GM21786 (cell line): ENCODE results near the gene CPNE4.
"Not testable (repeated sequence)": the region's sequence is repeated elsewhere in the genome, so short reads cannot be mapped to it uniquely, and the experiment has no call there.

Experiments used
- ATAC-seq: cut with Tn5 transposase; IDR thresholded peaks from one replicate; pipeline ENCODE4 v1.9.1; 2021; ENCODE audit not compliant: unreplicated experiment

The CPNE4 gene

GRCh38 chr3:131963442-131963841 is 71.4 kb downstream of the CPNE4 start:
- not testable (repeated sequence) for ATAC-seq

DNA sequence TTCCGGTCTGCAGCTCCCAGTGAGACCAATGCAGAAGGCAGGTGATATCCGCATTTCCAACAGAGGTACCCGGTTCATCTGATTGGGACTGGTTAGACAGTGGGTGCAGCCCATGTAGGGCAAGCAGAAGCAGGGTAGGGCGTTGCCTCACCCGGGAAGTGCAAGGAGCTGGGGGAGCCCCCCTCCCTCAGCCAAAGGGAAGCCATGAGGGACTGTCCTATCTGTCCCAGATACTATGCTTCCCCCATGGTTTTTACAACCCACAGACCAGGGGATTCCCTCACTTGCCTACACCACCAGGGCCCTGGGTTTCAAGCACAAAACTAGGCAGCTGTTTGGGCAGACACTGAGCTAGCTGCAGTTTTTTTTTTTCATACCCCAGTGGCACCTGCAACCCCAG is 71.8 kb downstream of the CPNE4 start:
- ATAC-seq: no peak

DNA sequence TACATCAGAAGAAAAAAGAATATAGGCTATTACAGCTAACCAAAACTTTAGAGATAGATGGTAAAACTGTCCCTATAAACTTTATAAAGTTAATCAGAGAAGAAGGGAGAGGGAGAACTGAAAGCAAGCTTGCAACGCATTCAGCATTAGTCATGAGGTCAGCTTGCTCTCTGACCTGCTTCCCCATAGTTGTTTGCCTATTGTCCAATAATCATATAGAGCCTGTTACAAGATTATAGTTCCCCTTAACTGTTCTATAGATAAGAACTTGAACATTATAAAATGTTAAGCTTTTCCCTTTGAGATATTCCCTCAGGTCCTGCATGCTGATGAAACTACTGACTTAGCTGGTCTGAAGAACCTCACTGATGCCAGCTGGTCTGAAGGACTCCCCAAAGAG is 74.5 kb downstream of the CPNE4 start:
- no peak for ATAC-seq

DNA sequence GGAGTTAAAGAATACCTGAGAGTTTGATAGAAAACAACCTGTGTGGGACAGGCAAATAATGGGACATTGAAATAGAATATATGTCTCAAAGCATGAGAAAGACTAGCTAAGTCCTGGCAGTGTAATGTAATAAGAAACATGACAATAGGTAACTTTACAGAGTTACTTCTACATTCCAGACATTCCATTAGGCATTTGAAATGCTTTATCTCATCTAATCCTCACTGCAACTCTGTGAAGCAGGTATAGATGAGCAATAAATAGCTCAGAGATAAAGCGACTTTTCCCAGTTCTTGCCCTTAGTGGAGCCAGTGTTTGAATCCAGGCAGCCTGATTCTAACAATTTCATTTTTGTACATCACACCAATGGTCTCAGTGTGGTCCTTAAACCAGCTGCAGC is 76.8 kb downstream of the CPNE4 start:
- ATAC-seq: no peak

- ATAC-seq: no peak
These were observed 77.3 kb downstream of the CPNE4 start for GRCh38 chr3:131957511-131957910.

DNA sequence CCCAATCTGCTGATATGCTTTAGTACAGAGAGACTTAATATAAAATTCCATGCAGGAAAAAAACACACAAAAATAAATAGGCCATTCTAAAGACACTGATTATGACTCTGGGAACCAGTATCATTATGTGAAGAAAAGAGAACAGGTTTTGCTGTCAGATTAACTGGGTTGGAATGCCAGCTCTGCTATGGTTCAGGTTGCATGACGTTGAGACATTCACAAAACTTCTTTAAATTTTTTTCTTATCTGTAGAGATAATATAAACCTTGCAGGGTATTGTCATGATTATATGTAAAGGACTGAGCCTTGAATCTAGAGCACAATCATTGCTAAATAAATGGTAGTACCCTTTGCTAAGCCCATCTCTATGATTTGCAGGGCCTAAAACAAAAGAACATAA is 86.0 kb downstream of the CPNE4 start:
- no peak for ATAC-seq

- ATAC-seq: no peak
These were observed 90.1 kb downstream of the CPNE4 start for GRCh38 chr3:131944676-131945075.

DNA sequence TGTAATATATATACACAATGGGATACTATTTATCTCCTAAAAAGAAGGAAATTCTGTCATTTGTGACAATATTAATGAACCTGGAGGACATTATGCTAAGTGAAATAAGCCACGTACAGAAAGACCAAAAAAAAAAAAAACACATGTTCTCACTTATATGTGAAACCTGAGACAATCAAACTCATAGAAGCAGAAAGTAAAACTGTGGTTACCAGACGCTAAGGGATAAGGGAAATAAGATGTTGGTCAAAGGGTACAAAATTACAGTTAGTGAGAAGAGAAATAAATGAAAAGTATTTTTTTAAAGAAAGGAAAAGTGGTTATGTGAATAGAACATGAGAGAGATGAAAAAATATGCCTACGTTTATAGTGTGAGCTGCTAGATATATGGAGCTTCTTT is 101.1 kb downstream of the CPNE4 start:
- ATAC-seq: no peak

GRCh38 chr3:131928593-131928992 is 106.2 kb downstream of the CPNE4 start:
- ATAC-seq: no peak

- ATAC-seq: no peak
These were observed 109.2 kb downstream of the CPNE4 start for GRCh38 chr3:131925571-131925970.

DNA sequence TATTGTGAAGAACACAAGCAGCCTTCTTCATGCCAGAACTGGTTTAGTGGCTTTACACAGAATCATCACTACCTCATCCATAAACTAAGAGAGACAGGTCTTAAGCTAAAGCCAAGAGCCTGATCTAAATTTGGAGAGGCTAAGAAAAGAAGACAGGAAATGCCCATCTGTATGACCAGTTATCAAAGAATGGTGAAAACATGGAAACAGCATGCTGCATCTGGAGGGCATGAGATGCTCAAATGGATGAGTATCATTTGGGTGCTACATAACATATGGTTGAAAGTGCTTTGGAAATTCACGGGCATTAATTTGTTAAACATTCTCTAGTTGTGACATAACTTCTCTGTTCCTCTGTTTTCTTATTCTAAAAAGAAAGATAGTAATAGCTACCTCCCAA is 112.5 kb downstream of the CPNE4 start:
- ATAC-seq: no peak

GRCh38 chr3:131917006-131917405 is 117.8 kb downstream of the CPNE4 start:
- ATAC-seq: no peak

DNA sequence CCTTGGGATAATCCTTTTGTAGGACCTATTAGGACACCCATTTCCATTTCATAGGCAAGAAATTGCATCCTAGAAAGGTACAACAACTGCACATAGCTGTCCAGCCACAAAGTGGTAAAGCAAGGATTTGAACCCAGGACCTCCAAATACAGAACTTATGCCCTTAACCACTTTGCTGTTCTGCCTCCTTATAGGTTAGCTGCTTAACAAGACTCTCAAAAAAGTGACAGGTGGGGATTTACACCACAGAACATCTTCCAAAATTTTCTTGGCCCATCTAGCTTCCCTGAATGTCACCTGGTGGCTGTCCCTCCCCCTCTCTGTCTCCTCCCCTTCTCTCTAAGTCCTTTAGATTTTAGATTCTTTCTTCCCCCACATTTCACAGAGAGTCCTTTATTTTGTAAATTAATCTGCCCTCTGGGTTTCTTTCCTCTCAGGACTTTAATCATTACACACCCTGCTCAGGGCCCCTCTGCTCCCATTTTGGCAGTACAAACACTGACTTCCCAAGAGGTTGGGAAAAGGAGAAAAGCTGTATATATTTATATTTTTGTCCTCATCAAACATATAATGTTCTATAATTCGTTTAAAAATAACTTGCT is 120.6 kb downstream of the CPNE4 start:
- ATAC-seq: no peak

- no peak for ATAC-seq
These were observed 122.6 kb downstream of the CPNE4 start for GRCh38 chr3:131912255-131912654.

- no peak for ATAC-seq
These were observed 127.0 kb downstream of the CPNE4 start for GRCh38 chr3:131907796-131908195.

DNA sequence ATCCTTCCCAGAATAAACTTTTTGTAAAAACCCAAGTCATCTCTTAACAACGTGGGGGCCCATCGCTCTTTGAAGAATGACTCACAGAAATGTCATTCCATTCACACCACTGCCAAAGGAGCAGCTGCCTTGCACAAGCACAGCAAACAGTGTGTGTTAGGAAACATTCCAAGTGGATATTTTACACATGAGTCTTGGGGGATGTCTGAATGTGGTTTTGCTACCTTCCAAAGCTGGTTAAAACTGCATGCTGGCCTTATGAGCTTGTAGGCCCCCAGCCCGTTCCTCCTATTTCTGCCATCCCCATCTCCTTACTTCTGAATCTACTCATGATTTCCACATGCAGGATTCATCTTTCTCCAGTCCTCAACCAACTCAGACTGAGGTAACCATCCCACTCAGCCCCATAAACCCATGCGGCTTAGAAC is 130.8 kb downstream of the CPNE4 start:
- ATAC-seq: no peak

GRCh38 chr3:131901686-131902085 is 133.1 kb downstream of the CPNE4 start:
- no peak for ATAC-seq

DNA sequence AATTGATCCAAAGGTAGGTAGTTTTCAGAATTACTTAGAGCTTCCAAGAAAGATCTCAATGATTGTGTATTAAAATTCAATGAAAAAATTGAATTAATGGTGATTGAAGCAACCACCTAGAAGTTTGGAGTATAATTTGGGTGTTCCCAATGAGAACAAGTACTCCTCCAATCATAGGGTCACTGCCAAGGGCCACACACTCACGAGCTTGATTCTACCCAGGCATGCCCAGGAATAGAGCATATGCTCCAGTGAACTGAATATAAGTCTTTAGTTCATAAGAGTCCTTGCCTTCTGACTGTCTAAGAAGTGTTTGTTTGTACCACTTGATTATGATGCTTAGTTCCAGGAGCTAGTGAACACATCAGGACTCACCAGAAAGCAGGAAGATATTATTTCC is 133.9 kb downstream of the CPNE4 start:
- ATAC-seq: no peak

DNA sequence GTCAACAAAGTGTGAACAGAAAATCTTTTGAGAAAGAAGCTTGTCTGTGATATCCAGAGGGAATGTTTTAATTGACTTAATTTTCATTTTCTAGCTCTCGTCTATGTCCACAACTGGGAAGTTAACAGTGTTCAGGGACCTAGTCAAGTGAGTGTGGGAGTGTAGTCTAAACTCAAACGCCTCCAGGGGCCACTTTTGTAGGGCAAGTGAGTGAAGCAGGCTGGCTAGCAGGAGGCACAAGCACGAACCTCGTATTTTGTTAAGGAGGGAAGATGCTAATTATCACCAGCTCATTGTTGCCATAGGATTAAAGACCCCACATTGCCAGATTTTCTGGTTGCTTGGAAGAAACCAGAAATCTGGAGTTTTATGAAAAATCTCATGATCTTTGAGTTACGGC is 135.8 kb downstream of the CPNE4 start:
- no peak for ATAC-seq

- no peak for ATAC-seq
These were observed 136.5 kb downstream of the CPNE4 start for GRCh38 chr3:131898346-131898745.

GRCh38 chr3:131896285-131896684 is 138.5 kb downstream of the CPNE4 start:
- ATAC-seq: no peak

GRCh38 chr3:131895766-131896165 is 139.0 kb downstream of the CPNE4 start:
- ATAC-seq: no peak

GRCh38 chr3:131892331-131892730 is 142.5 kb downstream of the CPNE4 start:
- no peak for ATAC-seq

DNA sequence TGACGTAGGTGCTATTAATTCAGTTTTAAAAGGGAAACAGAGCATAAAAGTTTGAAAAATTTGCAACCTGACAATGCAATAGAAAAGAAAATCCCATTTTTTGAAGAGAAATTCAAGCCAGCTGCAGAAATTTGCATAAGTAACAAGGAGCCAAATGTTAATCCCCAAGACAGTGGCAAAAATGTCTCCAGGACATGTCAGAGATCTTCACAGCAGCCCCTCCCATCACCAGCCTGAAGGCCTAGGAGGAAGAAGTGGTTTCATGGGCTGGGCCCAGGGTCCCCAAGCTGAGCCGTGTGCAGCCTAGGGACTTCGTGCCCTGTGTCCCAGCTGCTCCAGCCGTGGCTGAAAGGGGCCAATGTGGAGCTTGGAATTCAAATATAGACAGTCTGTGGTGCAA is 148.9 kb downstream of the CPNE4 start:
- ATAC-seq: not testable (repeated sequence)
